ENCODE measurements around the gene KIFAP3.
"Not testable (repeated sequence)": the region's sequence is repeated elsewhere in the genome, so short reads cannot be mapped to it uniquely, and the experiment has no call there.

GRCh38 chr1:170003270-170003835 lies 71.1 kb downstream of the KIFAP3 start:
- TF ChIP-seq CTCF (IDR thresholded peaks at IDR 0.05; ENCODE audit: insufficient read depth, low read length); REST (IDR thresholded peaks at IDR 0.05; ENCODE audit: insufficient replicate concordance, low read depth); POLR2AphosphoS5 (IDR thresholded peaks at IDR 0.05; ENCODE audit: low read depth); SPI1 (IDR thresholded peaks at IDR 0.05; ENCODE audit: borderline replicate concordance, low read depth); GABPA (IDR thresholded peaks at IDR 0.05; ENCODE audit: low read depth): not testable (repeated sequence)

Measured in HL-60 (cell line).